CD4-positive, alpha-beta T cell (primary cell): Measurements from ENCODE around the gene SLC49A4. TPM values are rescaled to one million over a fixed set of nuclear protein-coding genes. Genes with fewer than 3 reads are reported as not detected.
A peak's percentile ranks its signal among the peaks of the same experiment; 100 is the strongest.

Experiments
- ATAC-seq: fragments of 200-7000 bp; cut with Tn5 transposase; one replicate; pipeline ENCODE4 v1.10.0; 2022; ENCODE audit warnings: mild to moderate bottlenecking; ENCODE audit not compliant: poor library complexity
- CTCF ChIA-PET: fragments of 350-600 bp; sonication (Branson Sonifier 250); formaldehyde crosslinking; loops from one replicate; lab custom pipeline; 2021; ENCODE audit warnings: antibody characterized with exemption, inconsistent platforms; lab: Charles Lee
- POLR2A ChIA-PET: fragments of 350-600 bp; sonication (Branson Sonifier 250); formaldehyde crosslinking; loops from one replicate; lab custom pipeline; 2021; ENCODE audit warnings: antibody characterized with exemption, inconsistent platforms; lab: Charles Lee
- DNase-seq, 14 experiments: peaks; one replicate each; pipeline ENCODE4 v3.0.0-alpha.2; 2013 to 2020; ENCODE audit warnings: mixed read lengths in 2 of 14
- H3K27ac ChIP-seq, 2 donors: one replicate each; pipeline versions ENCODE4 v1.5.1 to v1.7.0; 2013; ENCODE audit warnings: low read length in 2 of 2, low read depth in 1 of 2, mild to moderate bottlenecking in 1 of 2
- H3K27me3 ChIP-seq, 2 experiments: 1 replicate in 1 of 2; 2 replicates in 1 of 2; pipeline versions ENCODE4 v1.6.1 to v1.7.0; 2013; ENCODE audit warnings: low read length in 2 of 2, control low read depth in 1 of 2, mild to moderate bottlenecking in 1 of 2, moderate library complexity in 1 of 2; ENCODE audit not compliant: insufficient read depth in 2 of 2, control insufficient read depth in 1 of 2
- H3K36me3 ChIP-seq: one replicate; pipeline ENCODE4 v1.6.1; 2013; ENCODE audit warnings: low read length, control low read depth; ENCODE audit not compliant: insufficient read depth
- H3K4me1 ChIP-seq: one replicate; pipeline ENCODE4 v1.6.1; 2013; ENCODE audit warnings: low read length, control low read depth; ENCODE audit not compliant: insufficient read depth
- H3K4me3 ChIP-seq: one replicate; pipeline ENCODE4 v1.5.1; 2013; ENCODE audit warnings: mild to moderate bottlenecking, low read length, moderate library complexity
- H3K9me3 ChIP-seq, 2 experiments: 1 replicate in 1 of 2; 2 replicates in 1 of 2; pipeline versions ENCODE4 v1.6.1 to v1.7.0; 2013; ENCODE audit warnings: low read length in 2 of 2, mild to moderate bottlenecking in 2 of 2, control low read depth in 1 of 2, moderate library complexity in 1 of 2; ENCODE audit not compliant: control insufficient read depth in 1 of 2, insufficient read depth in 1 of 2
- H3K27ac Mint-ChIP-seq: one replicate; pipeline ENCODE4 v1.8.0; 2020; ENCODE audit warnings: mixed read lengths
- H3K27me3 Mint-ChIP-seq: one replicate; pipeline ENCODE4 v1.8.0; 2021; ENCODE audit warnings: mixed read lengths
- H3K36me3 Mint-ChIP-seq: one replicate; pipeline ENCODE4 v1.8.0; 2021; ENCODE audit warnings: low read depth, mixed read lengths
- H3K4me1 Mint-ChIP-seq: one replicate; pipeline ENCODE4 v1.8.0; 2021; ENCODE audit warnings: low read depth, mixed read lengths
- H3K4me3 Mint-ChIP-seq: one replicate; pipeline ENCODE4 v1.8.0; 2020; ENCODE audit warnings: mild to moderate bottlenecking, mixed read lengths
- H3K9me3 Mint-ChIP-seq: one replicate; pipeline ENCODE4 v1.8.0; 2020; ENCODE audit warnings: mixed read lengths
- intact Hi-C, 2 experiments: fragments of 100-400 bp; cut with DNase I in 1 of 2; cut with micrococcal nuclease in 1 of 2; formaldehyde crosslinking; loops; one replicate each; pipeline versions ENCODE4 v1.15.1 to v1.9.0; 2023 to 2025; cut with DNase I, micrococcal nuclease
- total RNA-seq, 174 experiments: library from RNA in 2 of 174; stranded (reverse) in 2 of 174; gene quantifications; one replicate each; pipeline ENCODE4 v1.2.3 and lab custom pipeline; 2021 to 2026
- TF ChIP-seq, protein P1 (sequence below): fragments of 200-600 bp; IDR thresholded peaks from one replicate; pipeline ENCODE4 v1.8.0; 2022; ENCODE audit warnings: antibody characterized with exemption, mild to moderate bottlenecking

The SLC49A4 gene
- total RNA-seq, 2 experiments from 2014 or later, result 4.7 to 5.1 TPM

DNA sequence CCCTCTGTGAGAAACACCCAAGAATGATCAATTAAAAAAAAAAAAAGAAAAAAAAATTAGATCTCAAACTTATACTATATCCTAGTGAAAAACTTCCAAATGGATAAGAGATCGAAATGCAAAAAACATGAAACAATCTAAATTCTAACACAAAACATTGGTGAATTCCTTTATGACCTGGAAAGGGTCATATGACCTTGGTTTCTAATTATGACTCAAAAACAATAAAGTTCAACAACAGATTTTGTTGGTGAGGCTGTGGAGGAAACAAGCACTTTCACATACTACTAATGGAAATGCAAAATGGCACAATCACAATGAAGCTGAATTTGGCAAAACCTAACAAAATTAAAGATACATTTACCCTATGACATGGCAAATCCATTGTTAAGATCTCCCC is 46.5 kb upstream of the SLC49A4 start:
- DNase-seq, result no peak
- no peak for ATAC-seq
- H3K4me1 ChIP-seq, result no peaks in the 10 kb centered on the region
- Mint-ChIP-seq H3K36me3 (peaks cover 68% of the 10 kb centered on the region), H3K27ac (no peak overlapping the region), H3K4me1 (no peaks in the 10 kb centered on the region), H3K4me3 (no peak overlapping the region), H3K27me3 (no peaks in the 10 kb centered on the region), H3K9me3 (no peaks in the 10 kb centered on the region)
- H3K36me3 ChIP-seq, result peaks cover 26% of the 10 kb centered on the region
- TF ChIP-seq, protein P1, sequence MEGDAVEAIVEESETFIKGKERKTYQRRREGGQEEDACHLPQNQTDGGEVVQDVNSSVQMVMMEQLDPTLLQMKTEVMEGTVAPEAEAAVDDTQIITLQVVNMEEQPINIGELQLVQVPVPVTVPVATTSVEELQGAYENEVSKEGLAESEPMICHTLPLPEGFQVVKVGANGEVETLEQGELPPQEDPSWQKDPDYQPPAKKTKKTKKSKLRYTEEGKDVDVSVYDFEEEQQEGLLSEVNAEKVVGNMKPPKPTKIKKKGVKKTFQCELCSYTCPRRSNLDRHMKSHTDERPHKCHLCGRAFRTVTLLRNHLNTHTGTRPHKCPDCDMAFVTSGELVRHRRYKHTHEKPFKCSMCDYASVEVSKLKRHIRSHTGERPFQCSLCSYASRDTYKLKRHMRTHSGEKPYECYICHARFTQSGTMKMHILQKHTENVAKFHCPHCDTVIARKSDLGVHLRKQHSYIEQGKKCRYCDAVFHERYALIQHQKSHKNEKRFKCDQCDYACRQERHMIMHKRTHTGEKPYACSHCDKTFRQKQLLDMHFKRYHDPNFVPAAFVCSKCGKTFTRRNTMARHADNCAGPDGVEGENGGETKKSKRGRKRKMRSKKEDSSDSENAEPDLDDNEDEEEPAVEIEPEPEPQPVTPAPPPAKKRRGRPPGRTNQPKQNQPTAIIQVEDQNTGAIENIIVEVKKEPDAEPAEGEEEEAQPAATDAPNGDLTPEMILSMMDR, result no peak
- POLR2A ChIA-PET, result no interaction called here
- intact Hi-C loops, result no loop called here
- H3K27ac ChIP-seq, result no peak overlapping the region
- H3K27me3 ChIP-seq, result no peaks in the 10 kb centered on the region
- H3K4me3 ChIP-seq, result no peak overlapping the region
- CTCF ChIA-PET, result no interaction called here
- no peaks in the 10 kb centered on the region for H3K9me3 ChIP-seq

DNA sequence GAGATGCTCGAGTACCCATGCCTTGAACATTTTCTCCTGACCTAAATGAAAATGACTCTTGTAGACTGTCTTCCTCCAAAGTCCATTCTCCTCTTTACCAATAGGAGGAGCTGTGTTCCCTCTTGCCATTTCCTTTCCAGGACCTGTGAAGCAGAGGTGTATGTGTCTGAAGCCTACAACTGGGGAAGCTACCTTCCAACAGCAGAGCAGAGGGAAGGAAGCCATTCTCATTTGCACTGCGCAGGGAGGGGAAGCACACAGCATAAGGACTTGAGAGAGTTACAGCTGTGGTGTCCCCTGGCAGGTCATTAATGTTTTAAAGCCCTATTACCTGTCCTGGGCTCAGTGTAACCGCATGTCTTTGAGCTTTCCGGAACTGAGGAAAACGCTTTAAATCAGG is 39.9 kb upstream of the SLC49A4 start:
- H3K27ac ChIP-seq, result no peak overlapping the region
- peak in 6 of 14 experiments; percentile 2 to 67 (median 34) for DNase-seq
- peaks cover 49% of the 10 kb centered on the region for H3K36me3 ChIP-seq
- intact Hi-C loops, result loop anchor here (2.0 to 10.0 kb wide), 2 partner anchors 270 to 274 kb away; partner anchors contain the start of gene SEMA5B (in 1 of the 2)
- Mint-ChIP-seq H3K27ac (no peak overlapping the region), H3K4me3 (no peak overlapping the region), H3K9me3 (no peaks in the 10 kb centered on the region), H3K36me3 (peaks cover 84% of the 10 kb centered on the region), H3K4me1 (no peaks in the 10 kb centered on the region), H3K27me3 (no peaks in the 10 kb centered on the region)
- TF ChIP-seq, protein P1, result peak; percentile 74
- peak; percentile 70 for ATAC-seq
- H3K4me1 ChIP-seq, result no peaks in the 10 kb centered on the region
- ChIA-PET POLR2A (no interaction called here), CTCF (interaction anchor here (0.6 to 1.2 kb wide), 5 partner anchors 11 to 1216 kb away, joined by 3 to 4 read pairs (median 4); partner anchors contain the start of gene HSPBAP1)
- no peaks in the 10 kb centered on the region for H3K9me3 ChIP-seq
- no peak overlapping the region for H3K4me3 ChIP-seq
- H3K27me3 ChIP-seq, result no peaks in the 10 kb centered on the region

DNA sequence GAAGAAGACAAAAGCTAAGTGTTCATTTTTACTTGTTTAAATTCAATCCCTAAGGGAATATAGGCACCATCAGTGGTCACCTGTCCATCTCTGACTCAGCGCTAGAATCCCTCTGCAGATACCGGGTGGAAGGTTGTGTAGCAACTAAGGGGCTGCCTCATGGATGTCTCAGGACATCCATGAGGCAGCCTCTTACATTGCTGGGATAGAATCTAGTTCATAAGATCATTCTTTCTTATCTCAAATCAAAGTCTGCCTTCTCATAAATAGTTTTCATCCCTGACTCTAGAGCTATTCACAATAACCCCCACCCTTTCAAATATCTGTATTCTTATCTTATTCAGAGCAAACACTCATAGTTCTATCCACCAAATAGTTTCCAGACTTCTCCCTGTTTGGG is 39.4 kb upstream of the SLC49A4 start:
- ATAC-seq (no peak), DNase-seq (no peak)
- no peak overlapping the region for H3K27ac ChIP-seq
- peaks cover 52% of the 10 kb centered on the region for H3K36me3 ChIP-seq
- no peak overlapping the region for H3K4me3 ChIP-seq
- Mint-ChIP-seq H3K4me3 (no peak overlapping the region), H3K27ac (no peak overlapping the region), H3K27me3 (no peaks in the 10 kb centered on the region), H3K9me3 (no peaks in the 10 kb centered on the region), H3K4me1 (no peaks in the 10 kb centered on the region), H3K36me3 (peaks cover 83% of the 10 kb centered on the region)
- H3K27me3 ChIP-seq, result no peaks in the 10 kb centered on the region
- intact Hi-C loops, result loop anchor here (2.0 to 10.0 kb wide), 2 partner anchors 269 to 273 kb away; partner anchors contain the start of gene SEMA5B (in 1 of the 2)
- ChIA-PET CTCF (interaction anchor here (0.7 to 1.2 kb wide), 5 partner anchors 11 to 482 kb away, joined by 3 to 4 read pairs (median 4); partner anchors contain the start of gene HSPBAP1), POLR2A (no interaction called here)
- H3K9me3 ChIP-seq, result no peaks in the 10 kb centered on the region
- H3K4me1 ChIP-seq, result no peaks in the 10 kb centered on the region
- TF ChIP-seq, protein P1, result no peak
